MCF 10A (cell line): ENCODE results near the gene ANKRD11. TPM values are rescaled to one million over a fixed set of nuclear protein-coding genes. Genes with fewer than 3 reads are reported as not detected.

Experiments
- BruUV-seq: library from RNA; stranded (reverse); fragments of 400-500 nt; replicated peaks from 2 replicates; lab custom pipeline; 2021; lab: Mats Ljungman, UMichigan
- CTCF ChIA-PET: fragments of 300-600 bp; sonication (Branson Sonifier 250); formaldehyde crosslinking; extraction: SDS; loops from one replicate; lab custom pipeline; 2021; ENCODE audit warnings: antibody characterized with exemption, inconsistent platforms; lab: Yijun Ruan, JAX
- POLR2A ChIA-PET: fragments of 300-600, 350-650 bp; sonication (Branson Sonifier 250); formaldehyde crosslinking; extraction: SDS; loops from one replicate; lab custom pipeline; 2020; ENCODE audit warnings: antibody characterized with exemption, inconsistent platforms; lab: Yijun Ruan, JAX
- DNase-seq: peaks from one replicate; pipeline ENCODE4 v3.0.0-alpha.2; 2018; ENCODE audit not compliant: unreplicated experiment
- H3K27ac Mint-ChIP-seq: one replicate; pipeline ENCODE4 v1.8.0; 2022; ENCODE audit warnings: mild to moderate bottlenecking, low read depth, mixed read lengths; ENCODE audit not compliant: unreplicated experiment
- H3K27me3 Mint-ChIP-seq: one replicate; pipeline ENCODE4 v1.8.0; 2022; ENCODE audit warnings: mixed read lengths; ENCODE audit not compliant: insufficient read depth, unreplicated experiment
- H3K36me3 Mint-ChIP-seq: one replicate; pipeline ENCODE4 v1.8.0; 2022; ENCODE audit warnings: mild to moderate bottlenecking, moderate library complexity, mixed read lengths; ENCODE audit not compliant: insufficient read depth, unreplicated experiment
- H3K4me1 Mint-ChIP-seq: one replicate; pipeline ENCODE4 v1.8.0; 2022; ENCODE audit warnings: mixed read lengths; ENCODE audit not compliant: insufficient read depth, unreplicated experiment
- H3K4me3 Mint-ChIP-seq: one replicate; pipeline ENCODE4 v1.8.0; 2022; ENCODE audit warnings: mild to moderate bottlenecking, moderate library complexity, mixed read lengths; ENCODE audit not compliant: unreplicated experiment
- H3K9me3 Mint-ChIP-seq: one replicate; pipeline ENCODE4 v1.8.0; 2022; ENCODE audit warnings: mixed read lengths; ENCODE audit not compliant: unreplicated experiment
- intact Hi-C: fragments of 100-400 bp; cut with micrococcal nuclease; formaldehyde crosslinking; loops from 2 replicates; pipeline ENCODE4 v1.14.1; 2022
- total RNA-seq: library from RNA; stranded (reverse); gene quantifications from 2 replicates; pipeline ENCODE4 v1.2.3, GENCODE V29; 2022
- TF ChIP-seq, protein P1 (sequence below): fragments of 200-600 bp; IDR thresholded peaks from one replicate; pipeline ENCODE4 v1.8.0; 2022; ENCODE audit warnings: antibody characterized with exemption, mild to moderate bottlenecking; ENCODE audit not compliant: unreplicated experiment

The ANKRD11 gene
- total RNA-seq, 1 experiment from 2014 or later = 237 TPM

DNA sequence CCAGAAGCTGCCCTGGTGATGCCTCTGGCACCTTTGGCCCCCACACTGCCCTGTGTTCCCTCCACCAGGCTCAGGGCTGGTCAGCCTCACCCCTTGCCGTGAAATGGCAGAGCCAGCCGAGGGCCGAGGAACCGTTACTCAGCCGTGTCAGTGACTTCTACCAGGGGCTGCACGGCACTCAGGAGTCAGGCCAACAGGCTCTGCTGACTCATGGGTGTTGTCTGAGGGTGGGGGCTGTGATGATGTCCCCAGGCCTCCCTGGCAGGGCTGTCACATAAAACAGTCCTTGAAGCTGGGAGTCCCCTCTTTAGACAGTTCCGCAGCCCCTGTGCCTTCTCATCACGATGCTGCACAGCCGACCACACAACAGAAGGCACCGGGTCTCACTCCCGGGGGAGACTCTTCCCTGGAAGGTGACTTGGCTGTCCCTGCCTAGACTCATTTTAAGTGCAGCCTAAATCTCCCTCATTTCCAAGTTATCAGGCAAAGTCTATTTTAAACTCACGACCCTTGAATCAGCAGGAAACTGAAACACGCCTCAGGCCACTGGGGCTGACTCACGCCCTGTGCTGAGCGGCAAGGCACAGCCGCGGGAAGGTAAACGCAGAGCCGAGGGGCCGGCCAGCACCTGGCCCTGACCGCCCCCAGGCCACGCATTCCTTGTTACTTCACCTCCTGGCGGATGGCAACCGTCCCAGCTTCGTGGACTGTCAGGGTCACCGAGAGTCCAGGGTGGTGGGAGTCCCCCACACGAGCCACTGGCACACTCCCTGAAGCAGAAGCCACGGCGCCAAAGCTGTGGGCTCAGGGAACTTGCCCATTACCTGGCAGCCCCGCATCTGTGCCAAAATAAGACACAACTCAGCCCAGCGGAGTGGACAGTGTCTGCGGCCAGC is 170.2 kb downstream of the ANKRD11 start:
- intact Hi-C loops = no loop called here
- Mint-ChIP-seq H3K4me3 (peak overlapping the region; percentile 62), H3K36me3 (peaks cover 53% of the 10 kb centered on the region), H3K4me1 (peaks cover 73% of the 10 kb centered on the region), H3K9me3 (no peaks in the 10 kb centered on the region), H3K27ac (peak overlapping the region; percentile 85), H3K27me3 (no peaks in the 10 kb centered on the region)
- POLR2A ChIA-PET = interaction anchor here (0.7 to 3.0 kb wide), 12 partner anchors 8 to 239 kb away, joined by 3 to 12 read pairs (median 5); partner anchors contain the start of gene SPG7
- TF ChIP-seq, protein P1, sequence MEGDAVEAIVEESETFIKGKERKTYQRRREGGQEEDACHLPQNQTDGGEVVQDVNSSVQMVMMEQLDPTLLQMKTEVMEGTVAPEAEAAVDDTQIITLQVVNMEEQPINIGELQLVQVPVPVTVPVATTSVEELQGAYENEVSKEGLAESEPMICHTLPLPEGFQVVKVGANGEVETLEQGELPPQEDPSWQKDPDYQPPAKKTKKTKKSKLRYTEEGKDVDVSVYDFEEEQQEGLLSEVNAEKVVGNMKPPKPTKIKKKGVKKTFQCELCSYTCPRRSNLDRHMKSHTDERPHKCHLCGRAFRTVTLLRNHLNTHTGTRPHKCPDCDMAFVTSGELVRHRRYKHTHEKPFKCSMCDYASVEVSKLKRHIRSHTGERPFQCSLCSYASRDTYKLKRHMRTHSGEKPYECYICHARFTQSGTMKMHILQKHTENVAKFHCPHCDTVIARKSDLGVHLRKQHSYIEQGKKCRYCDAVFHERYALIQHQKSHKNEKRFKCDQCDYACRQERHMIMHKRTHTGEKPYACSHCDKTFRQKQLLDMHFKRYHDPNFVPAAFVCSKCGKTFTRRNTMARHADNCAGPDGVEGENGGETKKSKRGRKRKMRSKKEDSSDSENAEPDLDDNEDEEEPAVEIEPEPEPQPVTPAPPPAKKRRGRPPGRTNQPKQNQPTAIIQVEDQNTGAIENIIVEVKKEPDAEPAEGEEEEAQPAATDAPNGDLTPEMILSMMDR = no peak
- BruUV-seq = no TSS peak
- CTCF ChIA-PET = interaction anchor here (0.5 to 0.6 kb wide), 2 partner anchors 55 to 80 kb away, joined by 3 read pairs; no protein-coding TSS in a partner anchor
- DNase-seq = peak; percentile 91

DNA sequence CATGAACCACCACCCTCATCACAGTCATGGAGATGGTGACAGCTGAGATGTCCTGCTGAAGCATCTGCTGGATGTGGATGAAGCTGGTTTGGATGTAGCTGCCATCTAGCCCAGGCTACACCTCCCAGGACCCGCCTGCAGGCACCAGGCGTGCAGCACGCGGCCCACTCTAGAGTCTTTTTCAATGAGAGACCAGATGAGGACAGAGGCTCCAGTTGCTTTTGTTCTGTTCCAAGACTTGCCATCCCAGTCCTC is 170.8 kb downstream of the ANKRD11 start:
- no peak for DNase-seq
- CTCF ChIA-PET = interaction anchor here (0.5 kb wide), 1 partner anchor 56 kb away, joined by 3 read pairs; no protein-coding TSS in a partner anchor
- Mint-ChIP-seq H3K36me3 (peaks cover 47% of the 10 kb centered on the region), H3K27me3 (no peaks in the 10 kb centered on the region), H3K9me3 (no peaks in the 10 kb centered on the region), H3K27ac (peak overlapping the region; percentile 85), H3K4me1 (peaks cover 71% of the 10 kb centered on the region), H3K4me3 (peak overlapping the region; percentile 62)
- TF ChIP-seq, protein P1 = no peak
- POLR2A ChIA-PET = interaction anchor here (0.7 to 3.0 kb wide), 8 partner anchors 10 to 240 kb away, joined by 3 to 12 read pairs (median 4); partner anchors contain the start of gene SPG7
- intact Hi-C loops = no loop called here
- BruUV-seq = no TSS peak

DNA sequence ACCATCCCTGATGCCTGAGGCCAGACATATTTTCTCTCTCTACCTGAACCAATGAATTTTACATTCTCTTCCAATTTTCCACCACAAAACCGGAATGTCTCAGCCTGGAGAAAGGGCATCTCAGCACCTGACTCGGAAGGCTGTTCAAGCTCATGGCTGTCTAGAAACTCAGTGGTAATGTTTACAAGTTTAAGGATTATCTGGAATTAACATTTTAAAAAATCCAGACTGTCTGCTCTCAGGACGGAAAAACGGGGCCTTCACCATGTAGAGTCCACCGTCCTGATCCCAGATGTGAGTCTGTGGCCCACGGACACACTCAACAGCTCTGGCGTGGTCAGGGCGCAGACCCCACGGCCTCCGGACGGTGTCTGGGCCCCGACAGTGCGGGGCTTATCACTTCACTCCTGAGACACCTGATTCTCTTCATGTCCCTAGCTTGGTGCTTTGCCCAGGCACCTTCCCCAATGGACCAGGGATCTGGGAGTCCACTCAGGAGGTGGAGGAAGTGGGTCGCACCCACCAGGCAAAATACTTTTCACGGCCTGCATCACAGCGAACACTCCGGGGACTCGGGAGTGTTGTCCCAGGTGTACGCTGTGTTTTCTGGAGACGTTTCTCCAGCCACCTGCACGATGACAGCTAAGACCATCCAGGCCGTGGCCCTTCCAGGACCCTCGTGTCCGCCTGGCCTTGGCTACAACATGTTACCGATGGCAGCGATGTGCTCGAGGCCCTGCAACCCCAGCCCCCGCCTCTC is 171.3 kb downstream of the ANKRD11 start:
- Mint-ChIP-seq H3K27me3 (no peaks in the 10 kb centered on the region), H3K9me3 (no peaks in the 10 kb centered on the region), H3K36me3 (peaks cover 45% of the 10 kb centered on the region), H3K4me3 (peak overlapping the region; percentile 62), H3K27ac (peak overlapping the region; percentile 85), H3K4me1 (peaks cover 74% of the 10 kb centered on the region)
- POLR2A ChIA-PET = interaction anchor here (0.7 to 1.5 kb wide), 4 partner anchors 10 to 189 kb away, joined by 3 to 5 read pairs (median 5); partner anchors contain the start of gene SPG7
- intact Hi-C loops = no loop called here
- no peak for DNase-seq
- CTCF ChIA-PET = interaction anchor here (0.5 to 1.0 kb wide), 2 partner anchors 15 to 56 kb away, joined by 3 read pairs; no protein-coding TSS in a partner anchor
- BruUV-seq = no TSS peak
- TF ChIP-seq, protein P1 = no peak

DNA sequence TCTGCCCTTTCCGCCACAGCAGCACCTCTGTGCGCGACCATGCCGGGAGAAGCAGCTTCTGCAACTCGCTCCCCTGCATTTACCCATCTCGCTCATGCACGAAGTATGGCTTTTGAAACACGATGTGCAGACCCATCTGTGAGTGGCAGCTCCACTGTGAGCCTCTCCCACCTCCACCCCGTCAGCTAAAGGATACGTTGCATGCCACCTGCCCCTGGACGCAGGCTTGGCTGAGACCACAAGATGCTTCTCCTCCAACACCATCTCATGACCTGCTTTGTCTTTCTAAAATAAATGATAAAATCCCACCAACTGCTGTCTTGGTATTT is 172.0 kb downstream of the ANKRD11 start:
- Mint-ChIP-seq H3K9me3 (no peaks in the 10 kb centered on the region), H3K27ac (peak overlapping the region; percentile 85), H3K36me3 (peaks cover 45% of the 10 kb centered on the region), H3K4me3 (peak overlapping the region; percentile 9), H3K4me1 (peaks cover 74% of the 10 kb centered on the region), H3K27me3 (no peaks in the 10 kb centered on the region)
- intact Hi-C loops = no loop called here
- no peak for DNase-seq
- CTCF ChIA-PET = interaction anchor here (1.0 kb wide), 1 partner anchor 14 kb away, joined by 3 read pairs; no protein-coding TSS in a partner anchor
- no TSS peak for BruUV-seq
- POLR2A ChIA-PET = interaction anchor here (1.3 to 1.5 kb wide), 2 partner anchors 77 to 190 kb away, joined by 5 read pairs; partner anchors contain the start of gene SPG7
- TF ChIP-seq, protein P1 = no peak
